AML-193 (cell line): ENCODE measurements around the gene STARD8.
A peak's percentile ranks its signal among the peaks of the same experiment; 100 is the strongest.

ENCODE experiments used
- DNase-seq, 2 experiments: peaks; one replicate each; lab custom pipeline; 2025; lab: John Stamatoyannopoulos, UW

Gene STARD8

GRCh38 chrX:68690936-68691501 is 43.6 kb downstream of the STARD8 start:
- no peak for DNase-seq

- DNase-seq = no peak
Measured at GRCh38 chrX:68691921-68692320, 44.5 kb downstream of the STARD8 start.

GRCh38 chrX:68692651-68693050 is 45.2 kb downstream of the STARD8 start:
- DNase-seq = no peak

GRCh38 chrX:68693481-68694434 is 46.3 kb downstream of the STARD8 start:
- DNase-seq = no peak

GRCh38 chrX:68694435-68695205 is 47.2 kb downstream of the STARD8 start:
- DNase-seq = no peak

GRCh38 chrX:68695206-68695845 is 47.9 kb downstream of the STARD8 start:
- DNase-seq = no peak

GRCh38 chrX:68696267-68696990 is 49.0 kb downstream of the STARD8 start:
- no peak for DNase-seq

GRCh38 chrX:68697036-68697435 is 49.6 kb downstream of the STARD8 start:
- no peak for DNase-seq

GRCh38 chrX:68697465-68698125 is 50.1 kb downstream of the STARD8 start:
- DNase-seq = no peak

- DNase-seq = no peak
Measured at GRCh38 chrX:68698942-68699341, 51.5 kb downstream of the STARD8 start.

GRCh38 chrX:68699960-68700746 is 52.7 kb downstream of the STARD8 start:
- DNase-seq = no peak

- no peak for DNase-seq
Measured at GRCh38 chrX:68703369-68703768, 55.9 kb downstream of the STARD8 start.

GRCh38 chrX:68703846-68704245 is 56.4 kb downstream of the STARD8 start:
- no peak for DNase-seq

- no peak for DNase-seq
Measured at GRCh38 chrX:68705986-68706385, 58.5 kb downstream of the STARD8 start.

- DNase-seq = no peak
Measured at GRCh38 chrX:68708503-68709290, 61.2 kb downstream of the STARD8 start.

GRCh38 chrX:68710870-68711576 is 63.6 kb downstream of the STARD8 start:
- DNase-seq = peak in 1 of 2 experiments; percentile 8

- no peak for DNase-seq
Measured at GRCh38 chrX:68711845-68712244, 64.4 kb downstream of the STARD8 start.

GRCh38 chrX:68714856-68715255 is 67.4 kb downstream of the STARD8 start:
- no peak for DNase-seq

- no peak for DNase-seq
Measured at GRCh38 chrX:68717196-68717595, 69.7 kb downstream of the STARD8 start.
